ENCODE data around the gene INPP5A.

INPP5A gene

DNA sequence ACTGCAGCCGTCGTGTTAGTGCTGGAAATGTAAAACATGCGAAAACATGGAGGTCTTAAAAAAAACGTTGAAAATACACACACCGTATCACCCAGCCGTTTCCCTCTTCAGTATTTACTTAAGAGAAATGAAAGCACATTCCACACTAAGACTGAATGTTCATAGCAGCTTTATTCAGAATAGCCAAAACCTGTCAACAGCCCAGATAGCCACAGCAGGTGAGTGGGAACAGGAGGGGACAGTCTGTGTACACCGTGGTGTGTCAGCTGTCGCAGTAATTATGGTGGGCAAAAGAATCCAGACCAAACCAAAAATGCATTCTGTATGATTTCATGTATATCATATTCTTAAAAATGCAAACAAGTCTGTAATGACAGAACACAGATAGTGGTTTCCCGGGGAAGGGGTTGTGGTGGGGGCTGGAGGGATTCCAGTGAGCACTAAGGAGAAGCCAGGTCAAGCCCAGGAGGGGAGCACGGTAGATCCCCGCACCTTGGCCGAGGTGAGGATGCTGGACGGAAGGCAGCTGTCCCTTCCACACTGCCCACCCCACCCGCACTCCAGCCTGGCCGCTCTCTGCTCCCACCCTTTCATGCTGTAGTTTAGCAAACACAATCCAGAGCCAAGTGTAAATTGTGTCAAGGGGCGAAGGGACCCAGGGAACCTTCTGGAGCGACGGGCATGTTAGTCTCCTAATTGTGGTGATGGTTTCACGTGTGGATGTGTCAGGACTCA lies 124.8 kb downstream of the INPP5A start:
- CTCF ChIA-PET, result no interaction called here
- TF ChIP-seq, protein P1, sequence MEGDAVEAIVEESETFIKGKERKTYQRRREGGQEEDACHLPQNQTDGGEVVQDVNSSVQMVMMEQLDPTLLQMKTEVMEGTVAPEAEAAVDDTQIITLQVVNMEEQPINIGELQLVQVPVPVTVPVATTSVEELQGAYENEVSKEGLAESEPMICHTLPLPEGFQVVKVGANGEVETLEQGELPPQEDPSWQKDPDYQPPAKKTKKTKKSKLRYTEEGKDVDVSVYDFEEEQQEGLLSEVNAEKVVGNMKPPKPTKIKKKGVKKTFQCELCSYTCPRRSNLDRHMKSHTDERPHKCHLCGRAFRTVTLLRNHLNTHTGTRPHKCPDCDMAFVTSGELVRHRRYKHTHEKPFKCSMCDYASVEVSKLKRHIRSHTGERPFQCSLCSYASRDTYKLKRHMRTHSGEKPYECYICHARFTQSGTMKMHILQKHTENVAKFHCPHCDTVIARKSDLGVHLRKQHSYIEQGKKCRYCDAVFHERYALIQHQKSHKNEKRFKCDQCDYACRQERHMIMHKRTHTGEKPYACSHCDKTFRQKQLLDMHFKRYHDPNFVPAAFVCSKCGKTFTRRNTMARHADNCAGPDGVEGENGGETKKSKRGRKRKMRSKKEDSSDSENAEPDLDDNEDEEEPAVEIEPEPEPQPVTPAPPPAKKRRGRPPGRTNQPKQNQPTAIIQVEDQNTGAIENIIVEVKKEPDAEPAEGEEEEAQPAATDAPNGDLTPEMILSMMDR (IDR thresholded peaks at IDR 0.05; ENCODE audit: insufficient read depth, low read length, missing control alignments), result no peak
- DNase-seq (ENCODE audit: low read depth, low spot score), result no peak
- no peak overlapping the region for H3K4me3 ChIP-seq (ENCODE audit: low read depth, low read length)
- POLR2A ChIA-PET, result no interaction called here

DNA sequence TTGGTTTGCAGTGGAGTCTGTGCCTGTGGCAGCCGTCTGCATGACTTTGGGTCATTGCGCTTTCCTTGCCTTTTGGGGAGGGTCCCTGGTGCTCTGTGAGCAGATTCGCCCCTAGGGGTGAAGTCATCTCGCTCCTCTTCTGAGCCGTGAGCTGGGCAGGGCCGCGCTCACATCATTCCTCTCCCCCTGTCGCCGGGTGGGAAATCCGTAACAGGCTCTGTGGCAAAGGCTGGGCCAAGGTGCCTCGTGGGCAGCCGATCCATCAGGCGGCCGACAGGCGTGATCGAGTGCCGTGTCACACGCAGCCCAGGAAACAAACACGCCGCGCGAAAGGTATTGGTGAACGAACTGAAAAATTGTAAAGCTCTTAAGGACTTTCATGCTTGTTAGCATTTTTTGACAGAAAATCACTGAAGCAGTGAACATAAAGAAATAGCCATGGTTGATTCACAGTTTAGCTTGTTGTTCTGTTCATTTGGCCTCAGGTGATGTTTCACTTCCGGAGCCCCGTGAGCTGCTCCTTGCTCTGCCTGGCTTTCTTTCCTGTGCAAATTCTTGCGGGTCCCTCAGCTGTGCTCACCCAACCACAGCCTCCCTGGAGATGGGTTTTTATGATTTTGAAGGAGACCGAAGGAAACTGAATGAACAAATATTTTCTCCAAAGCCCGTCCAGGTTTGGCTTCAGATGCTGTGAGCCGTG lies 126.2 kb downstream of the INPP5A start:
- no peak for DNase-seq (ENCODE audit: low read depth, low spot score)
- H3K4me3 ChIP-seq (ENCODE audit: low read depth, low read length), result no peak overlapping the region
- ChIA-PET CTCF (interaction anchor here (1.2 to 2.1 kb wide), 2 partner anchors 10 to 276 kb away, joined by 4 to 14 read pairs; no protein-coding TSS in a partner anchor), POLR2A (interaction anchor here (0.5 kb wide), 1 partner anchor 618 kb away, joined by 3 read pairs; no protein-coding TSS in a partner anchor)
- TF ChIP-seq, protein P1 (IDR thresholded peaks at IDR 0.05; ENCODE audit: insufficient read depth, low read length, missing control alignments), result no peak

DNA sequence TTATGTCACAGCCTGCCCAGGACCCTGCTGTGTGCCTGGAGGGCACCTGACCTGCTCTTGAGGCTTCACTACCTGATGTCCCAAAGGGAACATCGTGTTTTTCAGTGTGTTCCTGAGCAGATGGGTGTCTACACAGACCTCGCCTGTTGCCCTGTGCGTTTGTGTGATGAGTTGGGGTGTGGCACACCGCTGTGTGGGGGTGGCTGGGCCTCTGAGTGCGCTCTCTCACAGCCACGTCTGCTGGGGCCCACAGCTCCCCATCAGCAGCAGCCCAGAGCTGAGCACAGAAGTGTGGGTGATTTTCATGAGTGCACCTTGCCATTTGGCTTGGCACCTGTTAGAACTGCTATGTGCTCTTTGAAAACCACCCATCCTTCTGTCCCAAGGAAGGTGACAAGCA lies 126.8 kb downstream of the INPP5A start:
- ChIA-PET POLR2A (no interaction called here), CTCF (interaction anchor here (1.2 to 2.1 kb wide), 2 partner anchors 10 to 276 kb away, joined by 4 to 14 read pairs; no protein-coding TSS in a partner anchor)
- TF ChIP-seq, protein P1 (IDR thresholded peaks at IDR 0.05; ENCODE audit: insufficient read depth, low read length, missing control alignments), result no peak
- H3K4me3 ChIP-seq (ENCODE audit: low read depth, low read length), result no peak overlapping the region
- no peak for DNase-seq (ENCODE audit: low read depth, low spot score)

DNA sequence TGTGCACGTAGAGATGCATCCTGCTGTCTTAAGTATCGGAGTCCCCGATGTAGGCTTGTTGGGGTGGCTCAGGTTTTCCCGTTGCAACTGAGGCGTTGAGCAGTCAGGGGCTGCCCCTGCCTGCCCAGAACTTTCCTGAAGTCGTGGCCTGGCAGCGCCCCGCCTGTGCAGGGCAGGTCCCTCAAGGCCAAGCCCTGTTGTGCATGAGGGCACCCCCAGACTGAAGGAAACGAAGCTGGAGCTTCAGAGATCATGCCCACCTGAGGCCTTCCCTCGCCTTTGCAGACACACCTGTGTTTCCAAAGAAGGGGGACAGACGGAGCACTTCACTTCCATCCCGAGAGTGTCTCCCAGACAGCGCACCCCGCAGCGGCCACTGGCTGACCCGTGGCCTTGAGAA lies 127.3 kb downstream of the INPP5A start:
- POLR2A ChIA-PET, result no interaction called here
- CTCF ChIA-PET, result interaction anchor here (2.1 kb wide), 1 partner anchor 11 kb away, joined by 14 read pairs; no protein-coding TSS in a partner anchor
- H3K4me3 ChIP-seq (ENCODE audit: low read depth, low read length), result no peak overlapping the region
- no peak for DNase-seq (ENCODE audit: low read depth, low spot score)
- TF ChIP-seq, protein P1 (IDR thresholded peaks at IDR 0.05; ENCODE audit: insufficient read depth, low read length, missing control alignments), result no peak

DNA sequence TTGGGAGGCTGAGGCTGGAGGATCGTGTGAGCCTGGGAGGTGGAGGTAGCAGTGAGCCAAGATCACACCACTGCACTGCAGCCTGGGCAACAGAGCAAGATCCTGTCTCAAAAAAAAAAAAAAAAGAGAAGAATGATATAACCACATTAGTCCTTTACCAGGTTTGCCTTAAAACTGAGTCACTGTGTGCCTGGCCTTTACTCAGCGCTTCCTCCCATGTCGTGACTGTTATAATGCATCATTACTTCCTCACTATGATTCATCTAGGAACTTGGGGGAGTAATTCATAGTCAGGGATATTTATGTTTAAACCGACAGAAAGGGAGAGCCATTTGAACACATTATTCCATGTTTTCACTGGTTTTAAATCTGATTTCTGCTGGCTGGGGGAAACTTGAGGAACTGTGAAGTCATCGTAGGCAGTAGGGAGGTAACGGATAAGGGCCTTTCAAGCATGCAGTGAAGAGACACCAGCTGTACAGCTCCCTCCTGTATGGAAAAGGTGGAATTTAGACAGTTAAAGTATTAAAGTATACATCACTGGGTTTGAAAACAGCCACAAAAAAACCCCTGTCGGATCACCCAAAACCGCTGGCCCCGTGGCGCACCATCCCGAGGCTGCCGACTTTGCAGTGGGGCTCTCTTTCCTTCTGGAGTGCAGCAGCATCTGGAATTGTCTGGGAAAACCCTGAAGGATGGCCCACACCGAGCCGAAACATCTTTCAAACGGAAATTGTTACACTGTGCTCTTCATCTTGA lies 128.5 kb downstream of the INPP5A start:
- DNase-seq (ENCODE audit: low read depth, low spot score), result peak; percentile 60
- TF ChIP-seq, protein P1 (IDR thresholded peaks at IDR 0.05; ENCODE audit: insufficient read depth, low read length, missing control alignments), result no peak
- ChIA-PET POLR2A (no interaction called here), CTCF (interaction anchor here (1.6 to 4.2 kb wide), 2 partner anchors 11 to 12 kb away, joined by 5 to 32 read pairs; no protein-coding TSS in a partner anchor)
- no peak overlapping the region for H3K4me3 ChIP-seq (ENCODE audit: low read depth, low read length)
